GM10248 (cell line): ENCODE data around the gene EPHA3.

Experiments
- CTCF ChIA-PET: fragments of 300-600 bp; sonication (Branson Sonifier 250); formaldehyde crosslinking; extraction: SDS; loops from one replicate; lab custom pipeline; 2021; ENCODE audit warnings: antibody characterized with exemption; lab: Yijun Ruan, JAX
- POLR2A ChIA-PET: fragments of 350-650 bp; sonication (Branson Sonifier 250); formaldehyde crosslinking; extraction: SDS; loops from one replicate; lab custom pipeline; 2020; ENCODE audit warnings: antibody characterized with exemption; lab: Yijun Ruan, JAX
- DNase-seq: peaks from one replicate; pipeline ENCODE4 v3.0.0; 2012; ENCODE audit errors: extremely low spot score
- CTCF ChIP-seq: IDR thresholded peaks from 2 replicates; pipeline ENCODE4 v1.5.1; 2012; ENCODE audit warnings: mild to moderate bottlenecking, low read depth; ENCODE audit errors: extremely low read depth, missing control alignments, control extremely low read depth

EPHA3 gene

GRCh38 chr3:89138048-89138447 lies 30.6 kb downstream of the EPHA3 start:
- CTCF ChIA-PET: no interaction called here
- POLR2A ChIA-PET: no interaction called here
- TF ChIP-seq CTCF: no peak
- DNase-seq: no peak

- POLR2A ChIA-PET: no interaction called here
- CTCF ChIA-PET: no interaction called here
These were observed 32.4 kb downstream of the EPHA3 start for GRCh38 chr3:89139870-89140269.

DNA sequence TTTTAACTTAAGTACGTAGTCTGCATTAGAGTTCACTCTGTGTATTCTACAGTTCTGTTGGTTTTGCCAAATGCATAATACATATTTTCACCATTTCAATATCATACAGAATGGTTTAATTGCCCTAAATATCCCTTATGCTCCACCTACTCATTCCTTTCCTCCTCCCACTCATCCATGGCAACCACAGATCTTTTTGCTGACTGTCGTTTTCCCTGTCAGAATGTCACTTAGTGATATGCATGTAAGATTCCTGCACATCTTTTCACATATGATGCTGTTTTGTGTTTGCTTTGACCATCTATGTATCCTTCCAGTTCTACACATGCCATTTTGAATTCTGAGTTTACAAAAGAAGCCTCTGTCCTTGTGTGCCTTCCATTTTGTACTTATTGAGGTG lies 36.7 kb downstream of the EPHA3 start:
- DNase-seq: no peak
- POLR2A ChIA-PET: no interaction called here
- no peak for TF ChIP-seq CTCF
- CTCF ChIA-PET: no interaction called here

More at GRCh38 chr3:89139870-89140269, 32.4 kb downstream of the EPHA3 start:
- TF ChIP-seq CTCF: no peak
- DNase-seq: no peak

GRCh38 chr3:89145995-89146394 lies 38.6 kb downstream of the EPHA3 start:
- no peak for DNase-seq
- no peak for TF ChIP-seq CTCF
- POLR2A ChIA-PET: no interaction called here
- CTCF ChIA-PET: no interaction called here

DNA sequence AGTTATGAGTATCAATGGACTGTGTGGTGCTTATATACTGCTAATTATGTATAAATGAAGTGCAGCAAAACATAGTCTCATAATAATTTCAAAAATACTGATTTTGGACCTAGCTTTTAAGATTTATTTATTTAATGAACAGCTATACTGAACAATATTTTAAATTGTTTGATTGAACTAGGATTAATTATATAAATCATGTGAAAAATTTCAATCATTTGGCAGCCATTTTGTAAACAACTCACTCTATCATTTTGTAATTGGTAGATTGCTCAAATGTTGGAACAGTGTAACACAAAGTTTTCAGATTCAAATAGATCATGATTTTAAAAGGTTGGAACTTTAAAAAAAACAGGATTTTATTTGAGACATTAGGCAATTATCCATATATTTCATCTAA lies 47.0 kb downstream of the EPHA3 start:
- CTCF ChIA-PET: no interaction called here

GRCh38 chr3:89155811-89156210 lies 48.4 kb downstream of the EPHA3 start:
- CTCF ChIA-PET: no interaction called here
- TF ChIP-seq CTCF: no peak
- POLR2A ChIA-PET: no interaction called here
- DNase-seq: no peak

More for the DNA sequence above, 47.0 kb downstream of the EPHA3 start:
- TF ChIP-seq CTCF: no peak
- POLR2A ChIA-PET: no interaction called here
- DNase-seq: no peak

GRCh38 chr3:89157575-89157974 lies 50.2 kb downstream of the EPHA3 start:
- ChIA-PET CTCF (no interaction called here), POLR2A (no interaction called here)
- TF ChIP-seq CTCF: no peak
- no peak for DNase-seq
